ENCODE measurements around the gene SLC35F1. TPM values are rescaled to one million over a fixed set of nuclear protein-coding genes. Genes with fewer than 3 reads are reported as not detected.

The SLC35F1 gene
- total and polyA plus RNA-seq, 9 of the 15 experiments (the other 6 are each of a cell fraction or from before 2014, with no cell fraction given): 0.03 to 0.06 TPM; not detected in 7

- no peak overlapping the region for H2AFZ ChIP-seq (ENCODE audit: low read depth, low read length)
- H4K20me1 ChIP-seq (replicated peaks; ENCODE audit: control insufficient read depth, insufficient read depth, low read length): no peaks in the 10 kb centered on the region
- no TSS peak for BruUV-seq (replicated peaks)
- intact Hi-C loops (cut with micrococcal nuclease): no loop called here
- CTCF ChIA-PET (ENCODE audit: low intra/inter-chr PET ratio): no interaction called here
- FAIRE-seq (no peak), ATAC-seq (no peak), DNase-seq (ENCODE audit: extremely low read depth in 1 of 4, low spot score in 3 of 4) (no peak)
- POLR2A ChIA-PET: no interaction called here
- no peak overlapping the region for H3K9ac ChIP-seq (ENCODE audit: insufficient read depth in 1 of 2, low read depth in 2 of 2, low read length in 2 of 2)
- no peaks in the 10 kb centered on the region for H3K79me2 ChIP-seq (ENCODE audit: control insufficient read depth, insufficient read depth, low read length)
- no peak overlapping the region for H3K4me2 ChIP-seq (ENCODE audit: insufficient read depth, low read length)
- H3K36me3 ChIP-seq (ENCODE audit: control insufficient read depth, insufficient read depth, low read length): no peaks in the 10 kb centered on the region
- no peaks in the 10 kb centered on the region for H3K9me3 ChIP-seq (replicated peaks; ENCODE audit: control insufficient read depth, insufficient read depth, low read depth, low read length)
- 3% methylated on average over 5 of the region's 5 CpGs for WGBS (ENCODE audit: insufficient coverage, low coverage, missing lambda C conversion rate)
- H3K4me3 ChIP-seq: no peak overlapping the region
- in situ Hi-C loops (cut with MboI): no loop called here
- peak in 1 of 3 experiments; percentile 3; a peak in 1 of 6 replicates for TF ChIP-seq CTCF (IDR thresholded peaks at IDR 0.05 in 2 of 3, conservative IDR thresholded peaks at IDR 0.05 in 1 of 3; ENCODE audit: insufficient read depth in 2 of 3, low read depth in 1 of 3, low read length in 3 of 3)
- no peak for TF ChIP-seq BCLAF1 (IDR thresholded peaks at IDR 0.05; ENCODE audit: borderline replicate concordance in 1 of 2, control insufficient read depth in 1 of 2, low read depth in 2 of 2, low read length in 1 of 2)
- H3K9me1 ChIP-seq (ENCODE audit: control insufficient read depth, insufficient read depth, low read length): no peaks in the 10 kb centered on the region
- no peak overlapping the region for H3K27ac ChIP-seq (ENCODE audit: extremely low read depth, low read depth, low read length)
- no peaks in the 10 kb centered on the region for H3K4me1 ChIP-seq (replicated peaks in 1 of 2; ENCODE audit: control insufficient read depth in 2 of 2, insufficient read depth in 2 of 2, low read length in 2 of 2)
- H3K27me3 ChIP-seq (ENCODE audit: control insufficient read depth in 2 of 2, insufficient read depth in 2 of 2, low read length in 2 of 2): peaks cover 0 to 7% of the 10 kb centered on the region in 2 experiments; a peak in 1 of 5 replicates
Measured at GRCh38 chr6:117918454-117918853, 11.4 kb downstream of the SLC35F1 start.
